HG02678 (cell line): ENCODE results near the gene SLC66A1.

ENCODE experiments used
- ATAC-seq: cut with Tn5 transposase; IDR thresholded peaks from one replicate; pipeline ENCODE4 v1.9.1; 2021; ENCODE audit warnings: mild to moderate bottlenecking, moderate library complexity; ENCODE audit not compliant: unreplicated experiment

The SLC66A1 gene

DNA sequence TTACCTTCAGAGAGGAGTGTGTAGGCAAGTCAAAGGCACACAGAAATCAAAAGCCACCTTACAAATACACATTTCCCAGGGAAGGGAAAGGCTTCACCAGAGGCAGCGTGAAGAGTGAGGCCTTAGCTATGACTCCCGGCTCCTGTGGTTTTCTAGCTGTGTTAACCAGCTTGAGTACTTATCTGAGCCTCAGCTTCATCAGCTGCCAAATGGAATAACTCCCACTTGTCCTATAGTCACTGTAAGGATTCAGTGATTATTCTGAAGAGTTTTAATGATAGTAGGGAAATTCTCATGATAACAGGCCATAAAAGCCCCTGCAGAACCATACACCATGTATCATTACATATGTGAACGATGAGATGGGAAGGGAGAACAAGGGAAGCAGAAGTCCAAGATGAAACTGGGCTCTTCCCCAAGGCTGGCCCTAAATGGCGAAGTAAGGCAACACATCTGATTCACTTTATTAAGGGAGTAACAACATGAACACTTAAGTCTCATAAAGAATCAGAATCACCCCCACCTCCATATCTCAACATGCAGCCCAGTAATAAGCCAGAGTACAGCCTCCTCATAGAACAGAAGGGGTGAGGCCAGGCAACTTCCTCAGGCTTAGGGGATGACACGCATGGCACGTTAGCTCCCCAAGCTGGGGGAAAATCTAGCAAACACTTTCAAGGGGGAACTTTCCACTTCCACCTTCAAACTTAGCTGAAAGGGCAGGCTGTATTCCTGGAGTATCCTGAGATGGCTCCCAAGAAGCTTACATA lies 63.7 kb downstream of the SLC66A1 start:
- ATAC-seq: no peak

- ATAC-seq: no peak
These were observed 64.6 kb downstream of the SLC66A1 start for GRCh38 chr1:19376428-19377372.

GRCh38 chr1:19377812-19378718 lies 65.9 kb downstream of the SLC66A1 start:
- ATAC-seq: no peak
